Inflammatory macrophage (primary cell): ENCODE measurements around the gene TBC1D13.
"Not testable (repeated sequence)": the region's sequence is repeated elsewhere in the genome, so short reads cannot be mapped to it uniquely, and the experiment has no call there.

Experiments used
- DNase-seq, 2 donors: peaks; one replicate each; pipeline ENCODE4 v3.0.0-alpha.2; 2020 to 2022

The TBC1D13 gene

GRCh38 chr9:128821584-128822406, 34.7 kb downstream of the TBC1D13 start:
- no peak for DNase-seq

- no peak for DNase-seq
Measured at GRCh38 chr9:128822407-128823042, 35.5 kb downstream of the TBC1D13 start.

GRCh38 chr9:128823362-128823902, 36.4 kb downstream of the TBC1D13 start:
- DNase-seq, result no peak

- DNase-seq, result no peak
Measured at GRCh38 chr9:128823903-128824406, 36.9 kb downstream of the TBC1D13 start.

- DNase-seq, result no peak
Measured at GRCh38 chr9:128824911-128825310, 37.9 kb downstream of the TBC1D13 start.

GRCh38 chr9:128825923-128826700, 39.1 kb downstream of the TBC1D13 start:
- no peak for DNase-seq

GRCh38 chr9:128828267-128828666, 41.2 kb downstream of the TBC1D13 start:
- DNase-seq, result no peak

GRCh38 chr9:128828719-128829452, 41.8 kb downstream of the TBC1D13 start:
- DNase-seq, result no peak

- DNase-seq, result peak; percentile 94 to 95
Measured at GRCh38 chr9:128829477-128830251, 42.6 kb downstream of the TBC1D13 start, which contains the start of gene SPOUT1. Gene SPOUT1 (minus strand): TSS chr9:128829794. CDS start chr9:128829780, 14 bp downstream.

- DNase-seq, result no peak
Measured at GRCh38 chr9:128833696-128834095, 46.6 kb downstream of the TBC1D13 start.

- no peak for DNase-seq
Measured at GRCh38 chr9:128835246-128836210, 48.5 kb downstream of the TBC1D13 start.

- DNase-seq, result no peak
Measured at GRCh38 chr9:128836509-128837145, 49.6 kb downstream of the TBC1D13 start.

- no peak for DNase-seq
Measured at GRCh38 chr9:128838338-128838737, 51.3 kb downstream of the TBC1D13 start.

GRCh38 chr9:128840524-128840923, 53.5 kb downstream of the TBC1D13 start:
- no peak for DNase-seq

GRCh38 chr9:128841694-128842492, 54.8 kb downstream of the TBC1D13 start:
- peak; percentile 26 to 71 for DNase-seq

- not testable (repeated sequence) for DNase-seq
Measured at GRCh38 chr9:128843171-128843570, 56.1 kb downstream of the TBC1D13 start.

- no peak for DNase-seq
Measured at GRCh38 chr9:128845186-128845931, 58.3 kb downstream of the TBC1D13 start.

- DNase-seq, result no peak
Measured at GRCh38 chr9:128846680-128847030, 59.6 kb downstream of the TBC1D13 start.
